ENCODE measurements around the gene LRRC4. TPM values are rescaled to one million over a fixed set of nuclear protein-coding genes. Genes with fewer than 3 reads are reported as not detected.

Gene LRRC4
- total RNA-seq, 1 donor from 2014 or later: 6.4 TPM

DNA sequence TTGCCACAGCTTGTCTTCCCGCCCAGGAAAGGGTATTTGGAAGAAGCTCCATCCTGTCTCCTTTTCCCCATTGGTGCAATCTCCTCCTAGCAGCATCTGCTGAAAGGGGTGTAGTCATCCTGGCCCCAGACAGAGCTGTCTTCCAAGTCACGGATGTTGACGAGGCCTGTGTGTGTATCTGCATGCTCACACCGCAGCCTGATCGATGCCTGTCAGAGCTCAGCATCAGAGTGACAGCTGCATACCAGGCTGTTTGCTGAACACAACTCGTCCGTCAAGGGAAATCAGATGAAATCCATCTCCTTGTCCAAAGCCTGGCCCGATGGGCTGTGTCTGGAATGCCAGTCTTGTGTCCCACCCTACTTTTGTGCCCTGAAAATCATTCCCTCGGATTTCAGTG is 21.2 kb upstream of the LRRC4 start:
- intact Hi-C loops (cut with DNase I): no loop called here
- DNase-seq: no peak
- ATAC-seq: no peak
- no peak for TF ChIP-seq CTCF (IDR thresholded peaks at IDR 0.05)
- Histone ChIP-seq H3K4me1 (peaks cover 5% of the 10 kb centered on the region), H3K27me3 (no peaks in the 10 kb centered on the region), H3K4me3 (no peak overlapping the region), H3K36me3 (no peaks in the 10 kb centered on the region), H3K27ac (no peak overlapping the region), H3K9me3 (no peaks in the 10 kb centered on the region)

GRCh38 chr7:128045766-128046165 is 14.5 kb upstream of the LRRC4 start:
- Histone ChIP-seq H3K9me3 (no peaks in the 10 kb centered on the region), H3K27ac (no peak overlapping the region), H3K36me3 (no peaks in the 10 kb centered on the region), H3K27me3 (no peaks in the 10 kb centered on the region), H3K4me1 (peaks cover 4% of the 10 kb centered on the region), H3K4me3 (no peak overlapping the region)
- intact Hi-C loops (cut with DNase I): no loop called here
- TF ChIP-seq CTCF (IDR thresholded peaks at IDR 0.05): no peak
- DNase-seq (no peak), ATAC-seq (no peak)

- no peak for TF ChIP-seq CTCF (IDR thresholded peaks at IDR 0.05)
- Histone ChIP-seq H3K4me1 (peaks cover 4% of the 10 kb centered on the region), H3K36me3 (no peaks in the 10 kb centered on the region), H3K27me3 (no peaks in the 10 kb centered on the region), H3K4me3 (no peak overlapping the region), H3K27ac (no peak overlapping the region), H3K9me3 (no peaks in the 10 kb centered on the region)
- ATAC-seq: no peak
- intact Hi-C loops (cut with DNase I): no loop called here
- DNase-seq: no peak
Measured at GRCh38 chr7:128045158-128045557, 13.9 kb upstream of the LRRC4 start.

DNA sequence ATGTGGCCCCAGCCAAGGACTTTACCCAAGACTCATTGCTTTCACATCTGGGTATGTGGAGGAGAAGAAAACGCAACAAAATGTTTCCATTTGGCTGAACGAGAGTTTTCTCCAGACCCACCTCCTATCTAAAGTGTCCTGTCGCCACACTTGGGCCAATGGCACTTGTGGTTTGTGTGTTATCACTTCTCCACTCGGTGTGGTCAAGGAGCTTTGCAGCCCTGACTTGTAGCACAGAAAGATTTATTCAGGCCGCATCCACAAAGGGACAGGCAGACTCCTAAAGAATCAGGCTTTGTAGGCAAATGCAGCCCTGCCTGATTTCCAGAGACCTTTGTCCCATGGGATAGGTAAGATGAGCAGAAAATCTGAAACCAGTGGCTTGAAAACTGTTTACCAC is 12.8 kb upstream of the LRRC4 start:
- Histone ChIP-seq H3K4me3 (no peak overlapping the region), H3K9me3 (no peaks in the 10 kb centered on the region), H3K36me3 (no peaks in the 10 kb centered on the region), H3K27me3 (no peaks in the 10 kb centered on the region), H3K27ac (no peak overlapping the region), H3K4me1 (peaks cover 4% of the 10 kb centered on the region)
- DNase-seq (no peak), ATAC-seq (no peak)
- intact Hi-C loops (cut with DNase I): no loop called here
- TF ChIP-seq CTCF (IDR thresholded peaks at IDR 0.05): no peak

DNA sequence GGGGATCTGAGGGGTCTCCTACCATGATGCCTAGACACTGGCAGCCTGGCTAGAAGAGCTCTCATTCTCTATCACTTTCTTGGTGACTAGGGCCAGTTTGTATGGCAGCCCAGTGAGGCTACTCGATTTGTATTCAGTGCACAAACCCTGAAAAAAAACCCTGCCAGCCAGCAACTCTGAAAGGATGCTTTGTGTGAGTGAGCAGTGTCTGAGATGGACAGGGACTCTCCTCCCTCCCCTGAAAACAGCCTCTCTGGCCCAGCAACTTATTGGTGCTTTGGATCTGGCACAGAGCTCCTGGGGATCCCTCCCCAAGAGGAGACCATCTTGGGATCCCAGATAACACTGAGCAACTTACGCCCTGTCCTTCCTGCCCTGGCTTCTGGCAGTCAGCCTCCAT is 10.8 kb upstream of the LRRC4 start:
- Histone ChIP-seq H3K4me3 (no peak overlapping the region), H3K36me3 (no peaks in the 10 kb centered on the region), H3K27ac (no peak overlapping the region), H3K27me3 (no peaks in the 10 kb centered on the region), H3K9me3 (no peaks in the 10 kb centered on the region), H3K4me1 (peaks cover 4% of the 10 kb centered on the region)
- ATAC-seq (no peak), DNase-seq (no peak)
- intact Hi-C loops (cut with DNase I): no loop called here
- no peak for TF ChIP-seq CTCF (IDR thresholded peaks at IDR 0.05)

GRCh38 chr7:128041203-128041602 is 10.0 kb upstream of the LRRC4 start:
- no peak for TF ChIP-seq CTCF (IDR thresholded peaks at IDR 0.05)
- Histone ChIP-seq H3K36me3 (no peaks in the 10 kb centered on the region), H3K4me1 (peaks cover 4% of the 10 kb centered on the region), H3K27me3 (no peaks in the 10 kb centered on the region), H3K9me3 (no peaks in the 10 kb centered on the region), H3K4me3 (no peak overlapping the region), H3K27ac (no peak overlapping the region)
- intact Hi-C loops (cut with DNase I): no loop called here
- no peak for ATAC-seq
- no peak for DNase-seq
